Activated naive CD4-positive, alpha-beta T cell treated with anti-CD3 and anti-CD28 coated beads, Interleukin-2, amount 10 ng/mL, durations not matched to agents 7 days and 5 days (primary cell): ENCODE results near the gene ADCY5.

Source experiments
- CTCF ChIA-PET: fragments of 350-600 bp; sonication (Branson Sonifier 250); formaldehyde crosslinking; loops from one replicate; lab custom pipeline; 2021; ENCODE audit warnings: antibody characterized with exemption; lab: Charles Lee
- DNase-seq: peaks from one replicate; pipeline ENCODE4 v3.0.0-alpha.2; 2020
- H3K27ac Mint-ChIP-seq: one replicate; pipeline ENCODE4 v1.8.0; 2021; ENCODE audit warnings: mild to moderate bottlenecking, moderate library complexity, mixed read lengths
- H3K27me3 Mint-ChIP-seq: one replicate; pipeline ENCODE4 v1.8.0; 2021; ENCODE audit warnings: mild to moderate bottlenecking, mixed read lengths
- H3K36me3 Mint-ChIP-seq: one replicate; pipeline ENCODE4 v1.8.0; 2021; ENCODE audit warnings: mixed read lengths
- H3K4me1 Mint-ChIP-seq: one replicate; pipeline ENCODE4 v1.8.0; 2021; ENCODE audit warnings: mixed read lengths
- H3K4me3 Mint-ChIP-seq: one replicate; pipeline ENCODE4 v1.8.0; 2021; ENCODE audit warnings: mild to moderate bottlenecking, moderate library complexity, mixed read lengths
- H3K9me3 Mint-ChIP-seq: one replicate; pipeline ENCODE4 v1.8.0; 2021; ENCODE audit warnings: mixed read lengths

ADCY5 gene

DNA sequence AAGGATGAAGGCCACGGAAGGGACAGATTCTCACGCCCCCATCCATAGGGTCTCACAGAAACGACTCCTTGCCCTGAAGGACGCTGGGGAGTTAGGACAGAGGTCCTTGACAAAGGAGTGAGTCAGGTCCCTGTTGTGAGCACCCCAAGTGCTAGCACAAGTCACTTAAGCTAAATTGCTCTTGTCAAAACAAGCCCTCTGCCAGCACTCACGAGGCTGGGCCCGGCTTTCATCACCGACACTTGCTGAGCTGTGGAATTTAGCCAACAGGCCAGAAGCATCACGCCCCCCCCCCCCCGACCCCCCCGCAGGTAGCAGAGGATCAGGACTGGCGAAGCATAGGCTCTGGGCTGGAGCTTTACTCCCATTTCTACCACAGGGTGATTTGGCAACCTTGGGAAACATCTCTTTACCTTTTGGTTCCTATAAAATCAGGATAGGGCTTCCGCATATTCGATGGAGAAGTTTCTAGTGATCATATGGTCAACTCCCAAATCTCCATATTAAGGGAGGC, 75.4 kb downstream of the ADCY5 start:
- H3K9me3 Mint-ChIP-seq, result no peaks in the 10 kb centered on the region
- H3K4me1 Mint-ChIP-seq, result no peaks in the 10 kb centered on the region
- H3K4me3 Mint-ChIP-seq, result no peak overlapping the region
- no peaks in the 10 kb centered on the region for H3K36me3 Mint-ChIP-seq
- H3K27ac Mint-ChIP-seq, result no peak overlapping the region
- DNase-seq, result no peak
- peaks cover 41% of the 10 kb centered on the region for H3K27me3 Mint-ChIP-seq
- CTCF ChIA-PET, result no interaction called here

DNA sequence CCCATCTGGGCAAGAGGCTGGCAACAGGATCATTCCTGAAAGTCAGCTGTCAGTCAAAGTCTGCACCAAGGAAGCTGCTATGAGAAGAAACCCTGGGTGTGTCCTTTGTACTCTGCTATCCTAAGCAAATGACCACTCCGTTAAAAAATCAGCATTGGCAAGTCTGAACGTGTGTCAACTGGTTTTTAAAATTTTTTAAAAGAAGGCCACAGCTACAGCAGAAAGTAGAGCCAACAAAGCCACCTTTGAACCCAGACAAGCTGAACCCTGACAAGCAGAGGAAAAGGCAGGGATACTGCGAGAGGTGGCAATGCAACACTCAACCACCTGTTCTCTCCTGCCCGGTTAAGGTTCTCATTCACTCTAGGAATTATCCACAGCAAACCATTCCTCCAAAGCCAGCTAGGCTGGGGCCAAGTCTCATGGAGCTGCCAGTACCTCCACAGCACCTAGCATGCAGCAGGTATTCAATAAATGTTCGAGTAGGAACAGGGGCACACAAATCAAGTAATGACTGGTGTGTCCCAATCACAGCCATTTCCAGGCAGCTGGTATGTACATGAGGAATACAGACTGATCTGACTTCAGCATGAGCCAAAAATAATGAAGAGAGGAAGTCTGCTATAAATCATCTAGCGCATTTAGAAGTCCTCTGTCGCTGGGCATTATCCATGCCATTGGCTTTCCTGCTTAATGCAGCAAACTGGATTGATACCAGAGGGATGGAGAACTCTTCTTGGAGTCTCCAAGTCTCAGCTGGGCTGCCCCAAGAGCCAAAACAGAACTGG, 76.0 kb downstream of the ADCY5 start:
- Mint-ChIP-seq H3K4me1 (no peaks in the 10 kb centered on the region), H3K9me3 (peaks cover 1% of the 10 kb centered on the region), H3K4me3 (no peak overlapping the region), H3K27me3 (peaks cover 37% of the 10 kb centered on the region), H3K27ac (no peak overlapping the region), H3K36me3 (no peaks in the 10 kb centered on the region)
- CTCF ChIA-PET, result interaction anchor here (0.6 kb wide), 1 partner anchor 137 kb away, joined by 4 read pairs; no protein-coding TSS in a partner anchor
- DNase-seq, result no peak

- no peak for DNase-seq
- Mint-ChIP-seq H3K9me3 (peaks cover 1% of the 10 kb centered on the region), H3K27me3 (peaks cover 33% of the 10 kb centered on the region), H3K4me3 (no peak overlapping the region), H3K4me1 (no peaks in the 10 kb centered on the region), H3K36me3 (no peaks in the 10 kb centered on the region), H3K27ac (no peak overlapping the region)
- CTCF ChIA-PET, result interaction anchor here (0.6 kb wide), 1 partner anchor 138 kb away, joined by 4 read pairs; no protein-coding TSS in a partner anchor
These were observed 76.8 kb downstream of the ADCY5 start for GRCh38 chr3:123371859-123372685.

- no peak for DNase-seq
- CTCF ChIA-PET, result no interaction called here
- Mint-ChIP-seq H3K4me1 (no peaks in the 10 kb centered on the region), H3K9me3 (peaks cover 1% of the 10 kb centered on the region), H3K36me3 (no peaks in the 10 kb centered on the region), H3K27me3 (peaks cover 27% of the 10 kb centered on the region), H3K27ac (no peak overlapping the region), H3K4me3 (no peak overlapping the region)
These were observed 77.5 kb downstream of the ADCY5 start for GRCh38 chr3:123371426-123371825.

DNA sequence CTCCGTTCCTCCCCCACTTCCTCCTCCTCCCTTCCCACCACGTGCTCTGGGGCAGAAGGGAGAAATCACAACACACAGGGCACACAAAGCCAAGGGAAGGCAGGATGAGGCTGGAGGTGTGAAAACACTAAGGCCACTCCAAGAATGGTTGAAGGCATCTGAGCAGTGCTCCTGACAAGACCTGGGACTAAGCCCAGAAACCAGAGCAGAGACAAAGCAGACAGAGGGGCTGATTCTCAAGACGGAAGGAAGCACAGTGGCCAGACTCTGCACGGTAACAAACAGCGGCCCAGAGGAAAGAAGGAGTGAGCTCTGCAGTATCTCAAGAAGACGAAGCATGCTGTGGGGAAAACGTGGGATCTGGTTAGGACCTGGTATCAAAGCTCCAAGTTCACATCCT, 78.1 kb downstream of the ADCY5 start:
- H3K36me3 Mint-ChIP-seq, result no peaks in the 10 kb centered on the region
- no peak overlapping the region for H3K27ac Mint-ChIP-seq
- H3K4me3 Mint-ChIP-seq, result no peak overlapping the region
- H3K9me3 Mint-ChIP-seq, result peaks cover 1% of the 10 kb centered on the region
- CTCF ChIA-PET, result no interaction called here
- no peak for DNase-seq
- no peaks in the 10 kb centered on the region for H3K4me1 Mint-ChIP-seq
- H3K27me3 Mint-ChIP-seq, result peaks cover 26% of the 10 kb centered on the region

- no peak for DNase-seq
- Mint-ChIP-seq H3K9me3 (peaks cover 1% of the 10 kb centered on the region), H3K4me1 (no peaks in the 10 kb centered on the region), H3K4me3 (no peak overlapping the region), H3K36me3 (no peaks in the 10 kb centered on the region), H3K27ac (no peak overlapping the region), H3K27me3 (peaks cover 22% of the 10 kb centered on the region)
- CTCF ChIA-PET, result no interaction called here
These were observed 79.8 kb downstream of the ADCY5 start for GRCh38 chr3:123369085-123369484.

DNA sequence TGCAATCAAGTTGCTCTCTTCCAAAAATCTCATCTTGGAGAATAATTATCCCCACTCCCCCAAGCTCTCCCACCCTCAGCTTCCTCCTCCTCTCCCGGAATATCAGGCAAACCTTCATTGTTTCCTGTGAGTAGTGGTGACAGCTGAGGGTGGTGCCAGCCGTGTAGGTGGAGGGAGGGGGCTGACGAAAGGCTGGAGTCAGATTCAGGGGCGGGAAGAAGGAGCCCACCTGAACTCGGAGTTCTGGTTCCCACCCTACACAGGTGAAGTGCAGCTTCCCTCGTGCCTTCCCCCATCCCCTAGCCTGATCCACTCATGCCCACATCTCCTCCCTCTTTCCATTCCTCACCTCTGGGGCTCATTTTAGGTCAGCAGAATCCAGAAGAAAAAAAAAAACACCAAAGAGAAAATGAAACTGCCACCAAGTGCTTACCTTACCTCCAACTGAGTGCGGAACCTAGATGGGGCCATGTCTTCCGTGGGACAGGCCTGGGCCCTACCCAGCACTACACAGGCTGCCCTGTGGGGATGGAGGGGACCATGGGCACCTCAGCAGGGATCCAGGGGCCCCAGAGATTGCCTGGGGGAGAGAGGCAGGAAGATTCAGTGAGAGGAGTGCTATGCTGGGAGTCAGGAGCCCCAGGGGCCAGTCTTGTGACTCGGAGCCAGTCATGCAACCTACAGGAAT, 81.3 kb downstream of the ADCY5 start:
- DNase-seq, result no peak
- no peaks in the 10 kb centered on the region for H3K36me3 Mint-ChIP-seq
- no peak overlapping the region for H3K27ac Mint-ChIP-seq
- no peaks in the 10 kb centered on the region for H3K4me1 Mint-ChIP-seq
- CTCF ChIA-PET, result interaction anchor here (0.7 kb wide), 1 partner anchor 73 kb away, joined by 3 read pairs; no protein-coding TSS in a partner anchor
- H3K27me3 Mint-ChIP-seq, result peaks cover 14% of the 10 kb centered on the region
- H3K4me3 Mint-ChIP-seq, result no peak overlapping the region
- peaks cover 1% of the 10 kb centered on the region for H3K9me3 Mint-ChIP-seq

DNA sequence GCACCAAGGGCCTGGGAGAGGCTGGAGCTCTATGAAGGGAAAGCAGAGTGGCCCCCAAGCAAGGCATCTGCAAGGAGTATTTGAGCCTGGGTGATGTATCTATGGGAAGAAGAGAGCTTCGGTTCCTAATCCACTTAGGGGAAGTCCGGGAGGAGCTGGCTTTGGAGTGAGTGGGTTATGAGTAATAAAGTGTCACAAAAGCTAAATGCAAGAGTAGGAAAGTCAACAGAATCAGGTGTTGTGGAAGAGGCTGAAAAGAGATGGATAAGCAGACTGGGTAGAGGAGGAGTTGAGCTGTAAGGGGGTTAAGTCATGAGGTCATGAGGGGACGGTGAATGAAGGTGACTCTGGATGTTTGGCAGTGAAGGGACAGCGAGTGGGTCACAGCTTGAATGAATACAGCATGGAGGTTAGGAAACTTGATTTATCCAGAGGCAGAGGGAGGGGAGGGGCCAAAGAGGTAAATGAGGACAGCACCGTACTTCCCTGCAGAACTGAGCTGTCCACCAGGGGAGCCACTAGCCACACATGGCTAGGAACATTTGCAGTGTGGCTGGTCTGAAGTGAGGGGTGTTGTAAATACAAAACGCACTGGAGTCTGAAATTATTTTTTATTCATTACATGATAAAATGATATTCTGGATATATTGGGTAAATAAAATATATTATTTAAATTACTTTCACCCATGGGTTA, 83.3 kb downstream of the ADCY5 start:
- H3K4me1 Mint-ChIP-seq, result no peaks in the 10 kb centered on the region
- CTCF ChIA-PET, result interaction anchor here (1.5 kb wide), 1 partner anchor 20 kb away, joined by 3 read pairs; no protein-coding TSS in a partner anchor
- peaks cover 1% of the 10 kb centered on the region for H3K9me3 Mint-ChIP-seq
- DNase-seq, result no peak
- H3K36me3 Mint-ChIP-seq, result no peaks in the 10 kb centered on the region
- no peak overlapping the region for H3K4me3 Mint-ChIP-seq
- peaks cover 4% of the 10 kb centered on the region for H3K27me3 Mint-ChIP-seq
- H3K27ac Mint-ChIP-seq, result no peak overlapping the region

DNA sequence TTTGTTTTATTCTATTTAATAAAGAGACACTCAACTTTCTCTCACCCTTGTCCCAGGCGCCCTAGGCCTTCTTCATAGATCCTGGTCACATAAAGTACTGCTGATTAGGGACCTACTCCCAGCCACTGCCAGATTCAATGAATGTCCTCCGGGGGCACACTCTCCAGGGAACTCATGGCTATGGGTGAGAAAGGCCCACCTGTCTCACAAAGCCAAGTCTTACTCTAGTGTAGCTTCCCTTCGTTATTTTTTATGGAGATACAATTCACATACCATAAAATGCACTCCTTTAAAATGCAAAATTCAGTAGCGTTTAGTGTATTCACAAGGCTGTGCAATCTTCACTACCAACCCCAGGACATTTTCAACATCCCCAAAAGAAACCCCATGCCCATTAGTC, 87.8 kb downstream of the ADCY5 start:
- Mint-ChIP-seq H3K4me1 (no peaks in the 10 kb centered on the region), H3K27me3 (peaks cover 23% of the 10 kb centered on the region), H3K36me3 (no peaks in the 10 kb centered on the region), H3K9me3 (no peaks in the 10 kb centered on the region), H3K27ac (no peak overlapping the region), H3K4me3 (no peak overlapping the region)
- no peak for DNase-seq
- CTCF ChIA-PET, result no interaction called here

- Mint-ChIP-seq H3K36me3 (no peaks in the 10 kb centered on the region), H3K4me3 (no peak overlapping the region), H3K4me1 (no peaks in the 10 kb centered on the region), H3K27me3 (peaks cover 35% of the 10 kb centered on the region), H3K9me3 (no peaks in the 10 kb centered on the region), H3K27ac (no peak overlapping the region)
- no peak for DNase-seq
- CTCF ChIA-PET, result no interaction called here
These were observed 91.6 kb downstream of the ADCY5 start for GRCh38 chr3:123357275-123357674.

DNA sequence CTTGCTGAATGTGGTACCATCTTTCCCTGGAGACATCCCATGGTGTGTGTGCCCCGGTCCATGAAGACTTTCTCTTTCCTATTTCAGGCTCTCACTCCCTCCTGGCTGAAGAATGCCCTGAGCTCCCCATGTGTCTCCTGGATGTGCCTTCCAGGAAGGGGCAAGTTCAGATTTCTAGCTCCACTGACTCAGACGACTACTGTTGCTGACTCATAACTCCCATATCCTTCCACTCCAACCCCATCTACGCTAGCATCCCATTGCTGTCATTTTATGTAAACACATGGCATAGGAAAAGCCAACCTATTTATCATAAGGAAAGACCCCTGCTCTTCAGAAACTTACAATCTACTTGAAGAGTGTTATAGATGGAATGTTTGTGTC, 95.0 kb downstream of the ADCY5 start:
- H3K9me3 Mint-ChIP-seq, result no peaks in the 10 kb centered on the region
- no peaks in the 10 kb centered on the region for H3K36me3 Mint-ChIP-seq
- no peak overlapping the region for H3K27ac Mint-ChIP-seq
- DNase-seq, result no peak
- H3K4me3 Mint-ChIP-seq, result no peak overlapping the region
- H3K4me1 Mint-ChIP-seq, result no peaks in the 10 kb centered on the region
- CTCF ChIA-PET, result no interaction called here
- peaks cover 35% of the 10 kb centered on the region for H3K27me3 Mint-ChIP-seq

DNA sequence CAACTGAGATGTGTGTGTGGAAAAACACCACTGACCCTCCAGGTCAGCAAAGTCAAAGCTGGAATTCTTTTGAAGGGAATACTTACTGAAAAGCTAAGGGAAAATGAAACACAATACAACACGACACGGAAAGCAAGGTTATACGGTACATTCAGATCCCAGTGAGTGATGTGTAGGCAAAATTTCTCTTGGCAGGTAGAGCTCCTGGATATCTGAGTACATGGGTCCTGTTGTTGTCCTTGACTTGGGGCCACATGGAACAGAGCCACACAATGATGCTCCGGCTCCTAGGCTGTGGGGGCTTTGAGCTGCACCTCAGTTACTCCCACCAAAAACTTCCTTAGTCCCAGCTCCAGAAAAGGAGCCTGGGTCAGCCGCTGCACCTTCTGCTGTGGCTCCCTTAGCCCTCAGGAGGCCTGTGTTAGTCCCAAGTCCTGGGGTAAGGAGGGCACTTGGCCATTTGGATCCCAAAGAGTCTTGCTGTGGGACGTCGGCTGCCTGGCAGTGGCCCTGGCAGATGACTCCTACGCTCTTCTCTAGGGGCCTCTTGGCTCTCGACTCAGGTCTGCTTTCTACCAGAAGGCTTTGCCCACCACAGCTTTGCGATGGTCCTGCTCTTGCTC, 95.6 kb downstream of the ADCY5 start:
- Mint-ChIP-seq H3K27me3 (peaks cover 36% of the 10 kb centered on the region), H3K9me3 (no peaks in the 10 kb centered on the region), H3K4me3 (no peak overlapping the region), H3K27ac (no peak overlapping the region), H3K36me3 (no peaks in the 10 kb centered on the region), H3K4me1 (no peaks in the 10 kb centered on the region)
- CTCF ChIA-PET, result no interaction called here
- DNase-seq, result no peak

DNA sequence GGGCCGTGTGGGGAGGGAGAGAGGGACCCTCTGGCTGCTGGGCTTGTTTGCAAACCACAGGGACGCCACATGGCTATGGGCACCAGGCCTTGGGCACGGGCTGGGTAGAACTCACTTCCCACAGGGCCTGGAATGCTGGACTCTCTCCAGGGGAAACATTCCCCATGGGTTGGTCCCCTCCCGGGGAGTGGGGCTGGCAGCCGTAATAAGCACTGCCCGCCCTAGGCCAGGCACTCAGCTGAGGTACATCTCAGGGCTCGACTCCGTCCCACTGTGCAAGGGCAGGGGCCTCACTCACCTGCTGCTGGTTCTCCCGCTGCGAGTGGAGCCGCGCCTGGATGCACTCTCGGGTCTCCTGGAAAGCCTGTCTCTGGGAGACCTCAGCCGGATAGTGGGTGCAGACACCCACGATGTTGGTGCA, 96.7 kb downstream of the ADCY5 start:
- Mint-ChIP-seq H3K27ac (no peak overlapping the region), H3K27me3 (peaks cover 42% of the 10 kb centered on the region), H3K4me1 (no peaks in the 10 kb centered on the region), H3K36me3 (no peaks in the 10 kb centered on the region), H3K9me3 (no peaks in the 10 kb centered on the region), H3K4me3 (no peak overlapping the region)
- CTCF ChIA-PET, result interaction anchor here (1.4 kb wide), 1 partner anchor 23 kb away, joined by 3 read pairs; no protein-coding TSS in a partner anchor
- DNase-seq, result no peak
